Trophoblast cell (in vitro differentiated cells and primary cell): ENCODE measurements around the gene COL1A1. TPM values are rescaled to one million over a fixed set of nuclear protein-coding genes. Genes with fewer than 3 reads are reported as not detected.

Experiments
- DNase-seq, 2 donors: peaks; one replicate each; pipeline ENCODE4 v3.0.0-alpha.2; 2016
- H2AFZ ChIP-seq: 2 replicates; pipeline ENCODE4 v1.6.1; 2013; ENCODE audit warnings: low read length, moderate library complexity, mild to moderate bottlenecking; ENCODE audit not compliant: insufficient read depth, poor library complexity
- H2AK5ac ChIP-seq: 2 replicates; pipeline ENCODE4 v1.6.1; 2013; ENCODE audit warnings: mild to moderate bottlenecking, low read length
- H2BK120ac ChIP-seq: 2 replicates; pipeline ENCODE4 v1.6.1; 2013; ENCODE audit warnings: low read length, mild to moderate bottlenecking, moderate library complexity; ENCODE audit not compliant: insufficient read depth, poor library complexity
- H2BK12ac ChIP-seq: 2 replicates; pipeline ENCODE4 v1.6.1; 2013; ENCODE audit warnings: mild to moderate bottlenecking, low read length, moderate library complexity
- H2BK5ac ChIP-seq: 2 replicates; pipeline ENCODE4 v1.6.1; 2013; ENCODE audit warnings: low read length, low read depth, moderate library complexity, mild to moderate bottlenecking; ENCODE audit not compliant: poor library complexity
- H3K14ac ChIP-seq: 2 replicates; pipeline ENCODE4 v1.6.1; 2013; ENCODE audit warnings: mild to moderate bottlenecking, low read length
- H3K18ac ChIP-seq: 2 replicates; pipeline ENCODE4 v1.6.1; 2013; ENCODE audit warnings: mild to moderate bottlenecking, low read length
- H3K23ac ChIP-seq: 2 replicates; pipeline ENCODE4 v1.6.1; 2013; ENCODE audit warnings: low read length
- H3K27ac ChIP-seq: 2 replicates; pipeline ENCODE4 v1.5.1; 2013; ENCODE audit warnings: low read depth, mild to moderate bottlenecking, inconsistent platforms, low read length, moderate library complexity
- H3K27me3 ChIP-seq: 2 replicates; pipeline ENCODE4 v1.6.1; 2013; ENCODE audit warnings: inconsistent platforms, mild to moderate bottlenecking, low read length, moderate library complexity; ENCODE audit not compliant: insufficient read depth
- H3K36me3 ChIP-seq, 2 experiments: 1 replicate in 1 of 2; 2 replicates in 1 of 2; pipeline ENCODE4 v1.6.1; 2013; ENCODE audit warnings: low read length in 2 of 2, mild to moderate bottlenecking in 2 of 2, moderate library complexity in 1 of 2; ENCODE audit not compliant: insufficient read depth in 2 of 2, control insufficient read depth in 1 of 2
- H3K4ac ChIP-seq: 2 replicates; pipeline ENCODE4 v1.6.1; 2013; ENCODE audit warnings: low read depth, mild to moderate bottlenecking, low read length, moderate library complexity
- H3K4me1 ChIP-seq, 2 experiments: 1 replicate in 1 of 2; 2 replicates in 1 of 2; pipeline ENCODE4 v1.6.1; 2013; ENCODE audit warnings: low read length in 2 of 2, mild to moderate bottlenecking in 2 of 2, moderate library complexity in 1 of 2; ENCODE audit not compliant: insufficient read depth in 2 of 2, control insufficient read depth in 1 of 2
- H3K4me2 ChIP-seq: 2 replicates; pipeline ENCODE4 v1.6.1; 2013; ENCODE audit warnings: inconsistent platforms, mild to moderate bottlenecking, low read length, moderate library complexity
- H3K4me3 ChIP-seq: 2 replicates; pipeline ENCODE4 v1.5.1; 2013; ENCODE audit warnings: mild to moderate bottlenecking, low read depth, low read length, inconsistent platforms
- H3K79me1 ChIP-seq: one replicate; pipeline ENCODE4 v1.6.1; 2013; ENCODE audit warnings: low read length
- H3K79me2 ChIP-seq: 2 replicates; pipeline ENCODE4 v1.6.1; 2013; ENCODE audit warnings: low read length, mild to moderate bottlenecking; ENCODE audit not compliant: control insufficient read depth, insufficient read depth, poor library complexity
- H3K9ac ChIP-seq: 2 replicates; pipeline ENCODE4 v1.6.1; 2013; ENCODE audit warnings: mild to moderate bottlenecking, low read length
- H3K9me3 ChIP-seq: 2 replicates; pipeline ENCODE4 v1.6.1; 2013; ENCODE audit warnings: low read depth, mild to moderate bottlenecking, control low read depth, inconsistent platforms, low read length; ENCODE audit not compliant: insufficient read depth
- H4K12ac ChIP-seq: 2 replicates; pipeline ENCODE4 v1.6.1; 2013; ENCODE audit warnings: low read depth, mild to moderate bottlenecking, low read length, moderate library complexity
- H4K8ac ChIP-seq: 2 replicates; pipeline ENCODE4 v1.6.1; 2013; ENCODE audit warnings: low read depth, mild to moderate bottlenecking, low read length, moderate library complexity
- H4K91ac ChIP-seq: one replicate; pipeline ENCODE4 v1.6.1; 2013; ENCODE audit warnings: low read depth, mild to moderate bottlenecking, low read length, moderate library complexity
- WGBS: extraction: QIAGEN DNeasy Blood & Tissue Kit; methylation state at CpG from one replicate; pipeline ENCODE4 v1.1.7; 2013; ENCODE audit warnings: missing lambda C conversion rate; ENCODE audit not compliant: insufficient read length, insufficient coverage; ENCODE audit errors: extremely low coverage; 5-methylcytosine and 5-hydroxymethylcytosine counted together
- polyA plus RNA-seq: library from polyadenylated mRNA; stranded (reverse); fragments of 200-250 nt; gene quantifications from 2 replicates; pipeline ENCODE4 v1.2.3, GENCODE V29; 2013

COL1A1 gene
- polyA plus RNA-seq = 548 and 582 TPM in 2 replicates

GRCh38 chr17:50201276-50201854 lies at the start of gene COL1A1:
Gene COL1A1 (minus strand): TSS chr17:50201631. CDS start chr17:50201513, 118 bp downstream.
- peak within 1 kb of the TSS; percentile 75 for H3K4me2 ChIP-seq
- no peak for DNase-seq
- H3K9ac ChIP-seq = peak within 1 kb of the TSS; percentile 89
- H3K4me3 ChIP-seq = peak within 1 kb of the TSS; percentile 95
- peaks cover 48% of the 10 kb centered on the region for H3K79me1 ChIP-seq
- H2BK12ac ChIP-seq = peak within 1 kb of the TSS; percentile 61
- H3K4ac ChIP-seq = peak within 1 kb of the TSS; percentile 95
- H3K9me3 ChIP-seq = no peaks in the 10 kb centered on the region
- peaks cover 34 to 41% of the 10 kb centered on the region in 2 experiments for H3K4me1 ChIP-seq
- peak within 1 kb of the TSS; percentile 80 for H2AFZ ChIP-seq
- peaks cover 11% of the 10 kb centered on the region for H3K79me2 ChIP-seq
- peaks cover 23 to 30% of the 10 kb centered on the region in 2 experiments for H3K36me3 ChIP-seq
- H3K27ac ChIP-seq = peak within 1 kb of the TSS; percentile 97
- peak within 1 kb of the TSS; percentile 99 for H3K14ac ChIP-seq
- WGBS = no CpG with 5 or more reads among the region's 34 CpGs
- H4K91ac ChIP-seq = peak within 1 kb of the TSS; percentile 99
- peak within 1 kb of the TSS; percentile 95 for H2BK5ac ChIP-seq
- no peak within 1 kb of the TSS for H3K23ac ChIP-seq
- H3K27me3 ChIP-seq = no peaks in the 10 kb centered on the region
- H4K8ac ChIP-seq = peak within 1 kb of the TSS; percentile 91
- H3K18ac ChIP-seq = peak within 1 kb of the TSS; percentile 99
- peak within 1 kb of the TSS; percentile 98 for H2BK120ac ChIP-seq
- peak within 1 kb of the TSS; percentile 24 for H2AK5ac ChIP-seq
- H4K12ac ChIP-seq = peak within 1 kb of the TSS; percentile 96

GRCh38 chr17:50248255-50248654 lies 46.8 kb upstream of the COL1A1 start:
- no CpG with 5 or more reads among the region's 2 CpGs for WGBS

GRCh38 chr17:50244771-50245170 lies 43.3 kb upstream of the COL1A1 start:
- WGBS = no CpG with 5 or more reads among the region's 6 CpGs
- Histone ChIP-seq H3K4me3 (no peak overlapping the region), H3K36me3 (no peaks in the 10 kb centered on the region), H3K27me3 (no peaks in the 10 kb centered on the region), H3K9me3 (no peaks in the 10 kb centered on the region), H3K14ac (no peak overlapping the region), H2BK120ac (no peak overlapping the region), H3K23ac (no peak overlapping the region), H3K79me1 (no peaks in the 10 kb centered on the region), H4K12ac (no peak overlapping the region), H3K4me1 (no peaks in the 10 kb centered on the region), H3K18ac (no peak overlapping the region), H3K4ac (no peak overlapping the region), H3K4me2 (no peak overlapping the region), H2AFZ (no peak overlapping the region), H3K27ac (no peak overlapping the region), H2AK5ac (no peak overlapping the region), H3K9ac (no peak overlapping the region), H2BK12ac (no peak overlapping the region), H2BK5ac (no peak overlapping the region), H3K79me2 (no peaks in the 10 kb centered on the region), H4K91ac (no peak overlapping the region), H4K8ac (no peak overlapping the region)
- peak; percentile 64 to 76 for DNase-seq

More at GRCh38 chr17:50248255-50248654, 46.8 kb upstream of the COL1A1 start:
- Histone ChIP-seq H3K27me3 (no peaks in the 10 kb centered on the region), H3K4me3 (no peak overlapping the region), H3K18ac (no peak overlapping the region), H2BK5ac (no peak overlapping the region), H3K9me3 (no peaks in the 10 kb centered on the region), H4K91ac (no peak overlapping the region), H4K12ac (no peak overlapping the region), H3K23ac (no peak overlapping the region), H3K27ac (no peak overlapping the region), H3K36me3 (no peaks in the 10 kb centered on the region), H2AK5ac (no peak overlapping the region), H3K4me1 (no peaks in the 10 kb centered on the region), H3K79me1 (no peaks in the 10 kb centered on the region), H2BK120ac (no peak overlapping the region), H2AFZ (no peak overlapping the region), H3K4me2 (no peak overlapping the region), H3K9ac (no peak overlapping the region), H3K79me2 (no peaks in the 10 kb centered on the region), H2BK12ac (no peak overlapping the region), H3K14ac (no peak overlapping the region), H3K4ac (no peak overlapping the region), H4K8ac (no peak overlapping the region)
- DNase-seq = no peak

GRCh38 chr17:50241431-50241830 lies 40.0 kb upstream of the COL1A1 start:
- Histone ChIP-seq H2BK5ac (no peak overlapping the region), H2AFZ (no peak overlapping the region)
- WGBS = no CpG with 5 or more reads among the region's 5 CpGs

More at GRCh38 chr17:50241431-50241830, 40.0 kb upstream of the COL1A1 start:
- Histone ChIP-seq H3K4me3 (no peak overlapping the region), H3K9me3 (no peaks in the 10 kb centered on the region), H4K8ac (no peak overlapping the region), H3K18ac (no peak overlapping the region), H3K4me2 (no peak overlapping the region), H3K9ac (no peak overlapping the region), H4K91ac (no peak overlapping the region), H3K14ac (no peak overlapping the region), H4K12ac (no peak overlapping the region), H3K4ac (no peak overlapping the region), H2BK120ac (no peak overlapping the region), H2AK5ac (no peak overlapping the region), H3K27me3 (no peaks in the 10 kb centered on the region), H3K4me1 (no peaks in the 10 kb centered on the region), H2BK12ac (no peak overlapping the region), H3K36me3 (no peaks in the 10 kb centered on the region), H3K79me2 (no peaks in the 10 kb centered on the region), H3K23ac (no peak overlapping the region), H3K27ac (no peak overlapping the region), H3K79me1 (no peaks in the 10 kb centered on the region)
- DNase-seq = no peak
